HepG2 (cell line): Measurements from ENCODE around the gene VSX1. TPM values are rescaled to one million over a fixed set of nuclear protein-coding genes. Genes with fewer than 3 reads are reported as not detected.

Experiments
- ASH2L ChIP-seq: fragments of 300-600, 200-600 bp; sonication (generic); IDR thresholded peaks from 2 replicates; pipeline ENCODE4 v1.7.0; 2017; ENCODE audit warnings: low read depth, mild to moderate bottlenecking, moderate library complexity, mixed read lengths, low read length; ENCODE audit not compliant: insufficient read length
- CERS6 ChIP-seq: sonication (generic); formaldehyde crosslinking; IDR thresholded peaks from 2 replicates; pipeline ENCODE4 v1.5.0; 2020; ENCODE audit warnings: missing genetic modification reagents
- DBP ChIP-seq: sonication (generic); formaldehyde crosslinking; IDR thresholded peaks from 2 replicates; pipeline ENCODE4 v1.4.0; 2020; ENCODE audit warnings: missing genetic modification reagents; ENCODE audit errors: not compliant biosample characterization
- GATA4 ChIP-seq: sonication (generic); IDR thresholded peaks from 2 replicates; pipeline ENCODE4 v1.6.1; 2016; ENCODE audit warnings: antibody characterized with exemption, low read depth, borderline replicate concordance
- SALL1 ChIP-seq: sonication (generic); formaldehyde crosslinking; IDR thresholded peaks from 2 replicates; pipeline ENCODE4 v1.8.0; 2022; ENCODE audit warnings: mild to moderate bottlenecking, missing genetic modification reagents
- SETDB1 ChIP-seq: sonication (generic); formaldehyde crosslinking; IDR thresholded peaks from 2 replicates; pipeline ENCODE4 v1.5.1; 2020; ENCODE audit warnings: missing genetic modification reagents, mild to moderate bottlenecking, borderline replicate concordance
- SIN3B ChIP-seq: fragments of 150-350 bp; IDR thresholded peaks from 2 replicates; pipeline ENCODE4 v1.6.1; 2014; ENCODE audit warnings: low read length
- SIX1 ChIP-seq: sonication (generic); formaldehyde crosslinking; IDR thresholded peaks from 2 replicates; pipeline ENCODE4 v1.4.0; 2020; ENCODE audit warnings: missing genetic modification reagents, borderline replicate concordance
- SMYD3 ChIP-seq: sonication (generic); formaldehyde crosslinking; IDR thresholded peaks from 2 replicates; pipeline ENCODE4 v1.8.1; 2023; ENCODE audit warnings: mild to moderate bottlenecking, missing genetic modification reagents
- SRSF1 ChIP-seq: fragments of 200-400 bp; formaldehyde crosslinking; optimal IDR thresholded peaks from 2 replicates; pipeline ENCODE3; 2017; ENCODE audit warnings: mild to moderate bottlenecking, low read depth, low read length, moderate library complexity
- STAT6 ChIP-seq: sonication (generic); formaldehyde crosslinking; IDR thresholded peaks from 2 replicates; pipeline ENCODE4 v1.4.0; 2020; ENCODE audit warnings: missing genetic modification reagents, mild to moderate bottlenecking, borderline replicate concordance
- TCF7 ChIP-seq: sonication (generic); IDR thresholded peaks from 2 replicates; pipeline ENCODE4 v1.6.1; 2016; ENCODE audit warnings: antibody characterized with exemption, low read depth
- ZBTB14 ChIP-seq: sonication (generic); formaldehyde crosslinking; IDR thresholded peaks from 2 replicates; pipeline ENCODE4 v1.4.0; 2020; ENCODE audit warnings: missing genetic modification reagents
- ZNF138 ChIP-seq: sonication (generic); formaldehyde crosslinking; IDR thresholded peaks from 2 replicates; pipeline ENCODE4 v1.5.0; 2020; ENCODE audit warnings: mild to moderate bottlenecking, low read depth, missing genetic modification reagents
- ZNF263 ChIP-seq: sonication (generic); formaldehyde crosslinking; IDR thresholded peaks from 2 replicates; pipeline ENCODE4 v1.4.0; 2020; ENCODE audit warnings: missing genetic modification reagents
- ZNF468 ChIP-seq: sonication (generic); formaldehyde crosslinking; IDR thresholded peaks from 2 replicates; pipeline ENCODE4 v1.8.0; 2022; ENCODE audit warnings: mild to moderate bottlenecking, moderate library complexity, missing genetic modification reagents
- ZNF543 ChIP-seq: sonication (generic); formaldehyde crosslinking; IDR thresholded peaks from 2 replicates; pipeline ENCODE4 v1.4.0; 2020; ENCODE audit warnings: mild to moderate bottlenecking, missing genetic modification reagents
- ZNF580 ChIP-seq: IDR thresholded peaks from 2 replicates; pipeline ENCODE4 v1.6.1; 2016; ENCODE audit warnings: low read depth, borderline replicate concordance
- ZNF597 ChIP-seq: sonication (generic); formaldehyde crosslinking; IDR thresholded peaks from 2 replicates; pipeline ENCODE4 v1.5.0; 2020; ENCODE audit warnings: missing genetic modification reagents
- ZUFSP ChIP-seq: sonication (generic); formaldehyde crosslinking; IDR thresholded peaks from 2 replicates; pipeline ENCODE4 v1.9.0; 2021; ENCODE audit warnings: missing genetic modification reagents, mild to moderate bottlenecking, borderline replicate concordance
- polyA plus RNA-seq, 8 experiments: library from polyadenylated mRNA; depleted of rRNA in 3 of 8; stranded (reverse) in 7 of 8; unstranded in 1 of 8; fragments of >200 nt; fragmentation: Illumina TruSeq in 4 of 8; extraction: Trizol in 4 of 8; gene quantifications; 2 replicates each; pipeline versions ENCODE4 v1.2.1 to v1.2.3, GENCODE V29; 2011 to 2016; ENCODE audit warnings: low read depth in 4 of 8, missing spikeins in 1 of 8, mixed read lengths in 1 of 8; ENCODE audit not compliant: insufficient read depth in 1 of 8
- total RNA-seq, 5 experiments: library from RNA; depleted of rRNA; stranded (reverse); fragments of >200 nt; fragmentation: Illumina TruSeq; extraction: Trizol; gene quantifications; 2 replicates each; pipeline ENCODE4 v1.2.3, GENCODE V29; 2016; ENCODE audit warnings: low read depth in 1 of 5

The VSX1 gene
- total and polyA plus RNA-seq, 2 of the 13 experiments (the other 11 are each of a cell fraction or from before 2014, with no cell fraction given) = 0.04 TPM; not detected in 1

GRCh38 chr20:25058051-25058846 is 23.7 kb downstream of the VSX1 start, which contains the start of gene ACSS1 (continued):
- TF ChIP-seq ZNF543 (CRISPR knock-in tag) (peak; percentile 63; the same call in 1 of the 2 replicates), SIN3B (no peak), ZNF597 (no peak), SRSF1 (peak; percentile 2), ASH2L (no peak), DBP (CRISPR knock-in tag) (no peak), SETDB1 (CRISPR knock-in tag) (no peak), SMYD3 (no peak), TCF7 (no peak), ZNF138 (CRISPR knock-in tag) (no peak), SALL1 (CRISPR knock-in tag) (0 out of 2 replicates have a peak, but pooled peaks have one; percentile 20), ZNF580 (CRISPR knock-in tag) (0 out of 2 replicates have a peak, but pooled peaks have one; percentile 38), CERS6 (CRISPR knock-in tag) (no peak), GATA4 (no peak), SIX1 (CRISPR knock-in tag) (no peak), STAT6 (no peak), ZBTB14 (no peak; the same call in 1 of the 2 replicates), ZNF263 (CRISPR knock-in tag) (peak; percentile 64), ZNF468 (CRISPR knock-in tag) (peak; percentile 76), ZUFSP (no peak)
